K562 (cell line): ENCODE data around the gene PRKX. TPM values are rescaled to one million over a fixed set of nuclear protein-coding genes. Genes with fewer than 3 reads are reported as not detected.

Experiments
- ARNT ChIP-seq, 2 experiments: fragments of 450-650 bp; IDR thresholded peaks; 2 replicates each; pipeline ENCODE4 v1.6.1; 2016; ENCODE audit warnings: mild to moderate bottlenecking in 1 of 2
- JUN ChIP-seq, 2 experiments: sonication (generic) in 1 of 2; formaldehyde crosslinking in 1 of 2; IDR thresholded peaks; 2 replicates each; pipeline versions ENCODE4 v1.6.1 to v1.8.0; 2012 to 2022; ENCODE audit warnings: borderline replicate concordance in 2 of 2, mild to moderate bottlenecking in 2 of 2, improper control_type of control experiment in 1 of 2, low read depth in 1 of 2, low read length in 1 of 2, missing genetic modification reagents in 1 of 2
- PKNOX1 ChIP-seq: fragments of 450-650 bp; IDR thresholded peaks from 2 replicates; pipeline ENCODE4 v1.6.1; 2016
- SMARCC2 ChIP-seq: fragments of 450-650 bp; IDR thresholded peaks from 2 replicates; pipeline ENCODE4 v1.6.1; 2017; ENCODE audit warnings: antibody characterized with exemption, moderate library complexity, mild to moderate bottlenecking, low read depth
- WHSC1 ChIP-seq: IDR thresholded peaks from one replicate; pipeline ENCODE4 v1.6.1; 2012; ENCODE audit warnings: low read length, control low read depth, inconsistent platforms
- ZFX ChIP-seq: sonication (generic); formaldehyde crosslinking; IDR thresholded peaks from 2 replicates; pipeline ENCODE4 v1.8.0; 2022; ENCODE audit warnings: mild to moderate bottlenecking, missing genetic modification reagents, moderate library complexity
- ZNF224 ChIP-seq: sonication (generic); formaldehyde crosslinking; IDR thresholded peaks from 2 replicates; pipeline ENCODE4 v1.8.0; 2022; ENCODE audit warnings: mild to moderate bottlenecking, missing genetic modification reagents
- ZNF347 ChIP-seq: fragments of 450-650 bp; formaldehyde crosslinking; IDR thresholded peaks from 2 replicates; pipeline ENCODE4 v1.4.0; 2020; ENCODE audit warnings: low read depth, mild to moderate bottlenecking, moderate library complexity
- ZNF696 ChIP-seq: fragments of 250-450 bp; sonication (Bioruptor Pico); conservative IDR thresholded peaks from 2 replicates; pipeline ENCODE4 v1.4.0; 2020; ENCODE audit warnings: mild to moderate bottlenecking, moderate library complexity
- ZNF76 ChIP-seq: fragments of 250-450 bp; sonication (Bioruptor Pico); IDR thresholded peaks from 2 replicates; pipeline ENCODE4 v1.4.0; 2020; ENCODE audit warnings: mild to moderate bottlenecking, moderate library complexity, borderline replicate concordance
- polyA plus RNA-seq, 8 experiments: library from polyadenylated mRNA; depleted of rRNA in 4 of 8; stranded (reverse) in 5 of 8; unstranded in 3 of 8; fragments of >200 nt; fragmentation: Nextera tagmentation in 2 of 8; fragmentation: Illumina TruSeq in 1 of 8; extraction: Ambion mirVana in 2 of 8; extraction: Trizol in 1 of 8; gene quantifications; 2 replicates each; pipeline versions ENCODE4 v1.2.1 to v1.2.3, GENCODE V29; 2011 to 2014; ENCODE audit warnings: inconsistent platforms in 1 of 8, missing spikeins in 1 of 8
- total RNA-seq, 7 experiments: library from RNA; depleted of rRNA in 6 of 7; stranded (reverse); fragments of >200 nt in 6 of 7; fragmentation: Illumina TruSeq in 2 of 7; extraction: Trizol in 2 of 7; gene quantifications; 2 replicates each; pipeline versions ENCODE4 v1.2.1 to v1.2.3, GENCODE V29; 2011 to 2021; ENCODE audit warnings: low replicate concordance in 1 of 7
- TF ChIP-seq, protein P1 (sequence below): sonication (generic); formaldehyde crosslinking; IDR thresholded peaks from 2 replicates; pipeline ENCODE4 v1.4.0; 2020; ENCODE audit warnings: mild to moderate bottlenecking, missing genetic modification reagents
- TF ChIP-seq, protein P2 (sequence below), 3 experiments: IDR thresholded peaks in 2 of 3; conservative IDR thresholded peaks in 1 of 3; 2 replicates each; pipeline ENCODE4 v1.5.1; 2011 to 2012; ENCODE audit warnings: low read length in 3 of 3, mild to moderate bottlenecking in 3 of 3, control low read depth in 2 of 3, improper control_type of control experiment in 1 of 3, inconsistent platforms in 1 of 3, low read depth in 1 of 3, mixed read lengths in 1 of 3, moderate library complexity in 1 of 3; ENCODE audit not compliant: insufficient read depth in 2 of 3
- TF ChIP-seq, protein P3 (sequence below): fragments of 250-450 bp; sonication (Bioruptor Pico); IDR thresholded peaks from 2 replicates; pipeline ENCODE4 v1.4.0; 2020; ENCODE audit warnings: mild to moderate bottlenecking

PRKX gene
- total and polyA plus RNA-seq, 9 of the 15 experiments (the other 6 are each of a cell fraction or from before 2014, with no cell fraction given): 3.3 to 29.4 (median 23.7) TPM

- TF ChIP-seq, protein P1, sequence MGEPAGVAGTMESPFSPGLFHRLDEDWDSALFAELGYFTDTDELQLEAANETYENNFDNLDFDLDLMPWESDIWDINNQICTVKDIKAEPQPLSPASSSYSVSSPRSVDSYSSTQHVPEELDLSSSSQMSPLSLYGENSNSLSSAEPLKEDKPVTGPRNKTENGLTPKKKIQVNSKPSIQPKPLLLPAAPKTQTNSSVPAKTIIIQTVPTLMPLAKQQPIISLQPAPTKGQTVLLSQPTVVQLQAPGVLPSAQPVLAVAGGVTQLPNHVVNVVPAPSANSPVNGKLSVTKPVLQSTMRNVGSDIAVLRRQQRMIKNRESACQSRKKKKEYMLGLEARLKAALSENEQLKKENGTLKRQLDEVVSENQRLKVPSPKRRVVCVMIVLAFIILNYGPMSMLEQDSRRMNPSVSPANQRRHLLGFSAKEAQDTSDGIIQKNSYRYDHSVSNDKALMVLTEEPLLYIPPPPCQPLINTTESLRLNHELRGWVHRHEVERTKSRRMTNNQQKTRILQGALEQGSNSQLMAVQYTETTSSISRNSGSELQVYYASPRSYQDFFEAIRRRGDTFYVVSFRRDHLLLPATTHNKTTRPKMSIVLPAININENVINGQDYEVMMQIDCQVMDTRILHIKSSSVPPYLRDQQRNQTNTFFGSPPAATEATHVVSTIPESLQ (CRISPR knock-in tag): no peak
- TF ChIP-seq ZNF696: no peak
- TF ChIP-seq JUN (IDR thresholded peaks at IDR 0.05; ENCODE audit: borderline replicate concordance, low read depth, low read length): no peak
- TF ChIP-seq JUN (CRISPR knock-in tag; IDR thresholded peaks at IDR 0.05; ENCODE audit: borderline replicate concordance): no peak
- TF ChIP-seq, protein P2, sequence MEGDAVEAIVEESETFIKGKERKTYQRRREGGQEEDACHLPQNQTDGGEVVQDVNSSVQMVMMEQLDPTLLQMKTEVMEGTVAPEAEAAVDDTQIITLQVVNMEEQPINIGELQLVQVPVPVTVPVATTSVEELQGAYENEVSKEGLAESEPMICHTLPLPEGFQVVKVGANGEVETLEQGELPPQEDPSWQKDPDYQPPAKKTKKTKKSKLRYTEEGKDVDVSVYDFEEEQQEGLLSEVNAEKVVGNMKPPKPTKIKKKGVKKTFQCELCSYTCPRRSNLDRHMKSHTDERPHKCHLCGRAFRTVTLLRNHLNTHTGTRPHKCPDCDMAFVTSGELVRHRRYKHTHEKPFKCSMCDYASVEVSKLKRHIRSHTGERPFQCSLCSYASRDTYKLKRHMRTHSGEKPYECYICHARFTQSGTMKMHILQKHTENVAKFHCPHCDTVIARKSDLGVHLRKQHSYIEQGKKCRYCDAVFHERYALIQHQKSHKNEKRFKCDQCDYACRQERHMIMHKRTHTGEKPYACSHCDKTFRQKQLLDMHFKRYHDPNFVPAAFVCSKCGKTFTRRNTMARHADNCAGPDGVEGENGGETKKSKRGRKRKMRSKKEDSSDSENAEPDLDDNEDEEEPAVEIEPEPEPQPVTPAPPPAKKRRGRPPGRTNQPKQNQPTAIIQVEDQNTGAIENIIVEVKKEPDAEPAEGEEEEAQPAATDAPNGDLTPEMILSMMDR (IDR thresholded peaks at IDR 0.05 in 2 of 3, conservative IDR thresholded peaks at IDR 0.05 in 1 of 3; ENCODE audit: insufficient read depth in 2 of 3, low read depth in 1 of 3, low read length in 3 of 3): peak; percentile 43 to 64 (median 62); a peak in 5 of 6 replicates
- no peak for TF ChIP-seq ZFX (CRISPR knock-in tag)
- TF ChIP-seq, protein P3, sequence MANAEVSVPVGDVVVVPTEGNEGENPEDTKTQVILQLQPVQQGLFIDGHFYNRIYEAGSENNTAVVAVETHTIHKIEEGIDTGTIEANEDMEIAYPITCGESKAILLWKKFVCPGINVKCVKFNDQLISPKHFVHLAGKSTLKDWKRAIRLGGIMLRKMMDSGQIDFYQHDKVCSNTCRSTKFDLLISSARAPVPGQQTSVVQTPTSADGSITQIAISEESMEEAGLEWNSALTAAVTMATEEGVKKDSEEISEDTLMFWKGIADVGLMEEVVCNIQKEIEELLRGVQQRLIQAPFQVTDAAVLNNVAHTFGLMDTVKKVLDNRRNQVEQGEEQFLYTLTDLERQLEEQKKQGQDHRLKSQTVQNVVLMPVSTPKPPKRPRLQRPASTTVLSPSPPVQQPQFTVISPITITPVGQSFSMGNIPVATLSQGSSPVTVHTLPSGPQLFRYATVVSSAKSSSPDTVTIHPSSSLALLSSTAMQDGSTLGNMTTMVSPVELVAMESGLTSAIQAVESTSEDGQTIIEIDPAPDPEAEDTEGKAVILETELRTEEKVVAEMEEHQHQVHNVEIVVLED (CRISPR knock-in tag): no peak
- no peak for TF ChIP-seq SMARCC2
- no peak for TF ChIP-seq PKNOX1
- TF ChIP-seq WHSC1: no peak
- TF ChIP-seq ZNF224: no peak
- TF ChIP-seq ARNT (IDR thresholded peaks at IDR 0.05): no peak
- no peak for TF ChIP-seq ZNF347 (CRISPR knock-in tag)
- no peak for TF ChIP-seq ZNF76 (CRISPR knock-in tag)
Measured at GRCh38 chrX:3638280-3638873, 75.1 kb downstream of the PRKX start (continued).
